HepG2 (cell line): ENCODE data around the gene MXRA7. TPM values are rescaled to one million over a fixed set of nuclear protein-coding genes. Genes with fewer than 3 reads are reported as not detected.
A peak's percentile ranks its signal among the peaks of the same experiment; 100 is the strongest.

Experiments used
- FLYWCH1 ChIP-seq: sonication (generic); formaldehyde crosslinking; IDR thresholded peaks from 2 replicates; pipeline ENCODE4 v1.8.1; 2023; ENCODE audit warnings: mild to moderate bottlenecking, missing genetic modification reagents
- HES4 ChIP-seq: sonication (generic); formaldehyde crosslinking; IDR thresholded peaks from 2 replicates; pipeline ENCODE4 v1.9.0; 2021; ENCODE audit warnings: mild to moderate bottlenecking, missing genetic modification reagents, borderline replicate concordance
- HMGA1 ChIP-seq: sonication (generic); formaldehyde crosslinking; conservative IDR thresholded peaks from 2 replicates; pipeline ENCODE4 v1.4.0; 2020; ENCODE audit warnings: missing genetic modification reagents
- KAT2B ChIP-seq: fragments of 150-350 bp; IDR thresholded peaks from 2 replicates; pipeline ENCODE4 v1.6.1; 2014; ENCODE audit warnings: low read depth, low read length, borderline replicate concordance
- MAF1 ChIP-seq: sonication (generic); formaldehyde crosslinking; IDR thresholded peaks from 2 replicates; pipeline ENCODE4 v1.5.0; 2020; ENCODE audit warnings: missing genetic modification reagents, borderline replicate concordance
- MAFF ChIP-seq: IDR thresholded peaks from 2 replicates; pipeline ENCODE4 v1.6.1; 2011; ENCODE audit warnings: low read depth, low read length, improper control_type of control experiment
- MAZ ChIP-seq, 2 experiments: sonication (generic) in 1 of 2; formaldehyde crosslinking in 1 of 2; IDR thresholded peaks; 2 replicates each; pipeline versions ENCODE4 v1.5.0 to v1.6.1; 2012 to 2020; ENCODE audit warnings: low read depth in 2 of 2, mild to moderate bottlenecking in 2 of 2, borderline replicate concordance in 1 of 2, improper control_type of control experiment in 1 of 2, low read length in 1 of 2, missing genetic modification reagents in 1 of 2, moderate library complexity in 1 of 2
- NONO ChIP-seq, 2 experiments: fragments of 450-650 bp in 1 of 2; sonication (generic) in 1 of 2; formaldehyde crosslinking in 1 of 2; IDR thresholded peaks in 1 of 2; conservative IDR thresholded peaks in 1 of 2; 2 replicates each; pipeline versions ENCODE4 v1.6.1 to v1.8.0; 2017 to 2022; ENCODE audit warnings: mild to moderate bottlenecking in 1 of 2, missing genetic modification reagents in 1 of 2, moderate library complexity in 1 of 2
- RARA ChIP-seq: IDR thresholded peaks from 2 replicates; pipeline ENCODE4 v1.6.1; 2016; ENCODE audit warnings: missing genetic modification reagents, missing compliant biosample characterization
- RXRA ChIP-seq: sonication (generic); formaldehyde crosslinking; IDR thresholded peaks from 2 replicates; pipeline ENCODE4 v1.5.1; 2020; ENCODE audit warnings: missing genetic modification reagents
- SATB2 ChIP-seq: sonication (generic); formaldehyde crosslinking; IDR thresholded peaks from 2 replicates; pipeline ENCODE4 v1.5.0; 2020; ENCODE audit warnings: missing genetic modification reagents
- SMAD3 ChIP-seq: sonication (generic); formaldehyde crosslinking; IDR thresholded peaks from 2 replicates; pipeline ENCODE4 v1.4.0; 2020; ENCODE audit warnings: missing genetic modification reagents
- SMC3 ChIP-seq: IDR thresholded peaks from 2 replicates; pipeline ENCODE4 v1.6.1; 2011; ENCODE audit warnings: low read length, improper control_type of control experiment
- SOX6 ChIP-seq, 2 experiments: fragments of 450-650 bp in 1 of 2; sonication (generic) in 1 of 2; formaldehyde crosslinking in 1 of 2; IDR thresholded peaks; 2 replicates each; pipeline versions ENCODE4 v1.4.0 to v1.6.1; 2017 to 2020; ENCODE audit warnings: antibody characterized with exemption in 1 of 2, mild to moderate bottlenecking in 1 of 2, missing genetic modification reagents in 1 of 2
- SRSF9 ChIP-seq: fragments of 200-400 bp; formaldehyde crosslinking; IDR thresholded peaks from 2 replicates; pipeline ENCODE4 v1.6.1; 2018; ENCODE audit warnings: borderline replicate concordance, mild to moderate bottlenecking, low read depth, low read length; ENCODE audit not compliant: insufficient read depth, poor library complexity, severe bottlenecking
- TBP ChIP-seq: sonication (generic); formaldehyde crosslinking; IDR thresholded peaks from 2 replicates; pipeline ENCODE4 v1.5.0; 2020; ENCODE audit warnings: missing genetic modification reagents
- ZFYVE20 ChIP-seq: sonication (generic); formaldehyde crosslinking; IDR thresholded peaks from 2 replicates; pipeline ENCODE4 v1.8.0; 2023; ENCODE audit warnings: low read depth, mild to moderate bottlenecking, moderate library complexity, missing genetic modification reagents, borderline replicate concordance
- ZNF12 ChIP-seq: sonication (generic); formaldehyde crosslinking; IDR thresholded peaks from 2 replicates; pipeline ENCODE4 v1.5.0; 2020; ENCODE audit warnings: missing genetic modification reagents
- ZNF460 ChIP-seq: sonication (generic); formaldehyde crosslinking; IDR thresholded peaks from 2 replicates; pipeline ENCODE4 v1.5.1; 2020; ENCODE audit warnings: missing genetic modification reagents, mild to moderate bottlenecking, borderline replicate concordance
- ZNF564 ChIP-seq: sonication (generic); formaldehyde crosslinking; IDR thresholded peaks from 2 replicates; pipeline ENCODE4 v1.8.1; 2023; ENCODE audit warnings: mild to moderate bottlenecking, missing genetic modification reagents
- ZSCAN21 ChIP-seq: sonication (generic); formaldehyde crosslinking; IDR thresholded peaks from 2 replicates; pipeline ENCODE4 v1.8.0; 2022; ENCODE audit warnings: mild to moderate bottlenecking, missing genetic modification reagents, moderate library complexity, borderline replicate concordance
- polyA plus RNA-seq, 8 experiments: library from polyadenylated mRNA; depleted of rRNA in 3 of 8; stranded (reverse) in 7 of 8; unstranded in 1 of 8; fragments of >200 nt; fragmentation: Illumina TruSeq in 4 of 8; extraction: Trizol in 4 of 8; gene quantifications; 2 replicates each; pipeline versions ENCODE4 v1.2.1 to v1.2.3, GENCODE V29; 2011 to 2016; ENCODE audit warnings: low read depth in 4 of 8, missing spikeins in 1 of 8, mixed read lengths in 1 of 8; ENCODE audit not compliant: insufficient read depth in 1 of 8
- total RNA-seq, 5 experiments: library from RNA; depleted of rRNA; stranded (reverse); fragments of >200 nt; fragmentation: Illumina TruSeq; extraction: Trizol; gene quantifications; 2 replicates each; pipeline ENCODE4 v1.2.3, GENCODE V29; 2016; ENCODE audit warnings: low read depth in 1 of 5
- TF ChIP-seq, protein P1 (sequence below): sonication (generic); formaldehyde crosslinking; IDR thresholded peaks from 2 replicates; pipeline ENCODE4 v1.4.0; 2020; ENCODE audit warnings: mild to moderate bottlenecking, missing genetic modification reagents
- TF ChIP-seq, protein P2 (sequence below): sonication (generic); formaldehyde crosslinking; IDR thresholded peaks from 2 replicates; pipeline ENCODE4 v1.4.0; 2020; ENCODE audit warnings: missing genetic modification reagents, mild to moderate bottlenecking, borderline replicate concordance

MXRA7 gene
- total and polyA plus RNA-seq, 2 of the 13 experiments (the other 11 are each of a cell fraction or from before 2014, with no cell fraction given) = 44.8 to 112 TPM

DNA sequence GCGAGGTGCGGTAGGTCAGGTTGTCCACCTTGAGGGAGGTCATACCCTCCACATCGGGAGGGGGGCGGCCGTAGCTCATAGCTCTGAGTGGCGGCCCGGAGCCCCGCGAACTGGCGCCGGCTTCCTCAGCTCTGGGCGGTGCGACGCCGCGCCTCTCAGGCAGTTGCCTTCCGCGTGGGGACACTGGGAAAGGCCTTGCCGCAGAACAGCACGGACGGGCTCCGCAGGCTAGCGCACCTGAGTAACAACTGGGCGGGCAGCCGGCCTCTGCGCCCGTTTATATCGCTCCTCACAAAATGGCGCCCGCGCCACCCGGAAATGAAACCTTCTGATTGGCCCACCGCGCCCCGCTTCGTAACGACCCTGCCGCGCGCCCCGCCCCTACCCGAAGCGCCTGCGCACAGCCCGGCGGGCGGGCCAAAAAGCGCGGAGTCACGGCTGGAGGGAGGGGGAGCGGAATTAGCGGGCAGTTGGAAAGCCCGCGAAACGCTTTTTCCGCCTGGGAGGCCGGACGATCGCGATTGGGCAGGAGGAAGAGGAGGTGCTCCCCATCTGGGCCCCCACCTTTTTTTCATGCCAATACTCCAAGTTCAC, 26.4 kb upstream of the MXRA7 start, which contains the start of gene SRSF2 (continued):
- TF ChIP-seq, protein P1, sequence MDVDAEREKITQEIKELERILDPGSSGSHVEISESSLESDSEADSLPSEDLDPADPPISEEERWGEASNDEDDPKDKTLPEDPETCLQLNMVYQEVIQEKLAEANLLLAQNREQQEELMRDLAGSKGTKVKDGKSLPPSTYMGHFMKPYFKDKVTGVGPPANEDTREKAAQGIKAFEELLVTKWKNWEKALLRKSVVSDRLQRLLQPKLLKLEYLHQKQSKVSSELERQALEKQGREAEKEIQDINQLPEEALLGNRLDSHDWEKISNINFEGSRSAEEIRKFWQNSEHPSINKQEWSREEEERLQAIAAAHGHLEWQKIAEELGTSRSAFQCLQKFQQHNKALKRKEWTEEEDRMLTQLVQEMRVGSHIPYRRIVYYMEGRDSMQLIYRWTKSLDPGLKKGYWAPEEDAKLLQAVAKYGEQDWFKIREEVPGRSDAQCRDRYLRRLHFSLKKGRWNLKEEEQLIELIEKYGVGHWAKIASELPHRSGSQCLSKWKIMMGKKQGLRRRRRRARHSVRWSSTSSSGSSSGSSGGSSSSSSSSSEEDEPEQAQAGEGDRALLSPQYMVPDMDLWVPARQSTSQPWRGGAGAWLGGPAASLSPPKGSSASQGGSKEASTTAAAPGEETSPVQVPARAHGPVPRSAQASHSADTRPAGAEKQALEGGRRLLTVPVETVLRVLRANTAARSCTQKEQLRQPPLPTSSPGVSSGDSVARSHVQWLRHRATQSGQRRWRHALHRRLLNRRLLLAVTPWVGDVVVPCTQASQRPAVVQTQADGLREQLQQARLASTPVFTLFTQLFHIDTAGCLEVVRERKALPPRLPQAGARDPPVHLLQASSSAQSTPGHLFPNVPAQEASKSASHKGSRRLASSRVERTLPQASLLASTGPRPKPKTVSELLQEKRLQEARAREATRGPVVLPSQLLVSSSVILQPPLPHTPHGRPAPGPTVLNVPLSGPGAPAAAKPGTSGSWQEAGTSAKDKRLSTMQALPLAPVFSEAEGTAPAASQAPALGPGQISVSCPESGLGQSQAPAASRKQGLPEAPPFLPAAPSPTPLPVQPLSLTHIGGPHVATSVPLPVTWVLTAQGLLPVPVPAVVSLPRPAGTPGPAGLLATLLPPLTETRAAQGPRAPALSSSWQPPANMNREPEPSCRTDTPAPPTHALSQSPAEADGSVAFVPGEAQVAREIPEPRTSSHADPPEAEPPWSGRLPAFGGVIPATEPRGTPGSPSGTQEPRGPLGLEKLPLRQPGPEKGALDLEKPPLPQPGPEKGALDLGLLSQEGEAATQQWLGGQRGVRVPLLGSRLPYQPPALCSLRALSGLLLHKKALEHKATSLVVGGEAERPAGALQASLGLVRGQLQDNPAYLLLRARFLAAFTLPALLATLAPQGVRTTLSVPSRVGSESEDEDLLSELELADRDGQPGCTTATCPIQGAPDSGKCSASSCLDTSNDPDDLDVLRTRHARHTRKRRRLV = peak; percentile 94; the same call in 1 of the 2 replicates
- TF ChIP-seq RXRA (CRISPR knock-in tag) (peak; percentile 84; the same call in 1 of the 2 replicates), HES4 (CRISPR knock-in tag) (peak; percentile 34; the same call in 1 of the 2 replicates), ZFYVE20 (CRISPR knock-in tag) (peak; percentile 98), SMAD3 (CRISPR knock-in tag) (peak; percentile 95), KAT2B (no peak), TBP (CRISPR knock-in tag) (peak; percentile 79; the same call in 1 of the 2 replicates), SATB2 (CRISPR knock-in tag) (peak; percentile 94), RARA (peak; percentile 74), ZNF460 (CRISPR knock-in tag) (peak; percentile 10; the same call in 1 of the 2 replicates), MAFF (peak; percentile 67; the same call in 1 of the 2 replicates), FLYWCH1 (CRISPR knock-in tag) (0 out of 2 replicates have a peak, but pooled peaks have one; percentile 76), HMGA1 (no peak), SMC3 (no peak), MAF1 (CRISPR knock-in tag) (peak; percentile 94), SRSF9 (no peak), NONO (IDR thresholded peaks at IDR 0.05) (no peak), NONO (CRISPR knock-in tag; conservative IDR thresholded peaks at IDR 0.05) (peak; percentile 93), ZNF12 (CRISPR knock-in tag) (peak; percentile 85), ZSCAN21 (CRISPR knock-in tag) (peak; percentile 78), MAZ (IDR thresholded peaks at IDR 0.05; ENCODE audit: borderline replicate concordance, low read depth, low read length) (peak; percentile 99), MAZ (CRISPR knock-in tag; IDR thresholded peaks at IDR 0.05; ENCODE audit: low read depth) (peak; percentile 93), SOX6 (IDR thresholded peaks at IDR 0.05) (no peak), SOX6 (CRISPR knock-in tag; IDR thresholded peaks at IDR 0.05) (peak; percentile 75), ZNF564 (peak; percentile 51; the same call in 1 of the 2 replicates)
- TF ChIP-seq, protein P2, sequence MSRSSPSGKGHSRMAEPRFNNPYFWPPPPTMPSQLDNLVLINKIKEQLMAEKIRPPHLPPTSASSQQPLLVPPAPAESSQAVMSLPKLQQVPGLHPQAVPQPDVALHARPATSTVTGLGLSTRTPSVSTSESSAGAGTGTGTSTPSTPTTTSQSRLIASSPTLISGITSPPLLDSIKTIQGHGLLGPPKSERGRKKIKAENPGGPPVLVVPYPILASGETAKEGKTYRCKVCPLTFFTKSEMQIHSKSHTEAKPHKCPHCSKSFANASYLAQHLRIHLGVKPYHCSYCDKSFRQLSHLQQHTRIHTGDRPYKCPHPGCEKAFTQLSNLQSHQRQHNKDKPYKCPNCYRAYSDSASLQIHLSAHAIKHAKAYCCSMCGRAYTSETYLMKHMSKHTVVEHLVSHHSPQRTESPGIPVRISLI (CRISPR knock-in tag) = peak; percentile 91; the same call in 1 of the 2 replicates
